OCI-LY1 (cell line): ENCODE data around the gene NCF4.

ENCODE experiments used
- H2AFZ ChIP-seq: fragments of 200-600 bp; sonication (generic), shearing (Covaris generic); 2 replicates; pipeline ENCODE4 v1.6.0; 2014; ENCODE audit warnings: antibody characterized with exemption, mild to moderate bottlenecking, low read length
- H3F3A ChIP-seq: fragments of 200-600 bp; sonication (generic), shearing (Covaris generic); 2 replicates; pipeline ENCODE4 v1.6.0; 2014; ENCODE audit warnings: mild to moderate bottlenecking, antibody characterized with exemption, low read length, moderate library complexity; ENCODE audit not compliant: insufficient read depth
- H3K27ac ChIP-seq: fragments of 200-600 bp; sonication (generic); 2 replicates; pipeline ENCODE4 v1.5.1; 2014; ENCODE audit warnings: low read length, mixed run types, mild to moderate bottlenecking, low read depth; ENCODE audit not compliant: poor library complexity, severe bottlenecking
- H3K27me3 ChIP-seq: fragments of 200-600 bp; sonication (generic); 2 replicates; pipeline ENCODE4 v1.6.0; 2014; ENCODE audit warnings: antibody characterized with exemption, mild to moderate bottlenecking, low read length, moderate library complexity; ENCODE audit not compliant: insufficient read depth
- H3K36me3 ChIP-seq: fragments of 200-600 bp; sonication (generic); 2 replicates; pipeline ENCODE4 v1.6.1; 2014; ENCODE audit warnings: mild to moderate bottlenecking, antibody characterized with exemption, low read length, moderate library complexity, mixed read lengths; ENCODE audit not compliant: insufficient read depth
- H3K4me1 ChIP-seq: fragments of 200-600 bp; sonication (generic); 2 replicates; pipeline ENCODE4 v1.5.1; 2014; ENCODE audit warnings: mild to moderate bottlenecking, low read length, moderate library complexity; ENCODE audit not compliant: insufficient read depth, severe bottlenecking
- H3K4me2 ChIP-seq: fragments of 200-600 bp; sonication (generic), shearing (Covaris generic); 2 replicates; pipeline ENCODE4 v1.6.1; 2014; ENCODE audit warnings: low read length
- H3K4me3 ChIP-seq: fragments of 200-600 bp; sonication (generic); 2 replicates; pipeline ENCODE4 v1.5.1; 2014; ENCODE audit warnings: low read length, low read depth, mild to moderate bottlenecking, mixed read lengths; ENCODE audit not compliant: poor library complexity, severe bottlenecking
- H3K79me2 ChIP-seq: fragments of 200-600 bp; shearing (Covaris generic); 2 replicates; pipeline ENCODE4 v1.6.1; 2016; ENCODE audit warnings: mixed run types, low read length, mixed read lengths; ENCODE audit not compliant: insufficient read depth
- H3K9ac ChIP-seq: fragments of 200-600 bp; sonication (generic), shearing (Covaris generic); 2 replicates; pipeline ENCODE4 v1.6.1; 2014; ENCODE audit warnings: mild to moderate bottlenecking, low read length, mixed read lengths
- H3K9me2 ChIP-seq: fragments of 200-600 bp; sonication (generic), shearing (Covaris generic); 2 replicates; pipeline ENCODE4 v1.6.1; 2014; ENCODE audit warnings: low read depth, mild to moderate bottlenecking, low read length, mixed read lengths
- H3K9me3 ChIP-seq: fragments of 200-600 bp; shearing (Covaris generic); 2 replicates; pipeline ENCODE4 v1.6.1; 2014; ENCODE audit warnings: low read length, mixed read lengths
- H4K20me1 ChIP-seq: fragments of 200-600 bp; sonication (generic), shearing (Covaris generic); 2 replicates; pipeline ENCODE4 v1.6.0; 2016; ENCODE audit warnings: mild to moderate bottlenecking, low read length; ENCODE audit not compliant: insufficient read depth
- CTCF ChIP-seq: fragments of 200-600 bp; sonication (generic), shearing (Covaris generic); IDR thresholded peaks from 2 replicates; pipeline ENCODE4 v1.5.1; 2017; ENCODE audit warnings: mild to moderate bottlenecking, antibody characterized with exemption, low read length, moderate library complexity, mixed read lengths
- EZH2 ChIP-seq: fragments of 200-600 bp; sonication (generic), shearing (Covaris generic); IDR thresholded peaks from 2 replicates; pipeline ENCODE4 v1.8.0; 2017; ENCODE audit warnings: borderline replicate concordance, mixed run types, mild to moderate bottlenecking, antibody characterized with exemption, low read length, moderate library complexity, mixed read lengths

Gene NCF4

GRCh38 chr22:36864454-36865215 is 3.8 kb downstream of the NCF4 start:
- Histone ChIP-seq H3K4me2 (no peak overlapping the region), H3K9me3 (no peaks in the 10 kb centered on the region), H3K27me3 (no peaks in the 10 kb centered on the region), H3K4me3 (no peak overlapping the region), H3K4me1 (peaks cover 37% of the 10 kb centered on the region), H3K9ac (no peak overlapping the region), H3K36me3 (no peaks in the 10 kb centered on the region), H3K9me2 (no peaks in the 10 kb centered on the region), H3F3A (peaks cover 7% of the 10 kb centered on the region; the same call in 1 of the 2 replicates), H2AFZ (no peak overlapping the region), H4K20me1 (no peaks in the 10 kb centered on the region), H3K27ac (no peak overlapping the region), H3K79me2 (no peaks in the 10 kb centered on the region)
- TF ChIP-seq EZH2 (no peak), CTCF (no peak)

DNA sequence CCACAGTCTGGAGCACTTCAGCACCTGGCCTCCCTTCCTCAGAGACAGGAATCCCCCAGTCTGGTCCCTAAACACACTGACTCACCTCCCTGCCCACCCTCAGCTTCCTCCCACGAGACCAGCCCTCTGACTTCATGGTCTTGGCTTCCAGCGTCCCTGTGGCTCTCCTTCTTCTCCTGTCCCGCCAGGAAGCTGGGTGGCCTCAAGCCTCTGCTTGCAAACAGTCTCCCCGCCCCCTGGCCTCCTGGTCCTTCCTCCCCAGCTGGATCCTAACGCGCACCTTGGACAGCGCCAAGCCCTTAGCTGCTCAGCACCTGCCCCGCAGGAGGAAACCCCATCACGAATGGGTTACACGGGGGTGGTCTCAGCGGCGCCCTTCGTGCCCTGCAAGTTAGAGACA is 4.5 kb downstream of the NCF4 start:
- H3K9me2 ChIP-seq = no peaks in the 10 kb centered on the region
- H3K4me2 ChIP-seq = no peak overlapping the region
- H3K27ac ChIP-seq = no peak overlapping the region
- no peaks in the 10 kb centered on the region for H3K27me3 ChIP-seq
- no peak overlapping the region for H3K4me3 ChIP-seq
- H3K36me3 ChIP-seq = no peaks in the 10 kb centered on the region
- no peaks in the 10 kb centered on the region for H4K20me1 ChIP-seq
- peaks cover 2% of the 10 kb centered on the region; the same call in 1 of the 2 replicates for H3F3A ChIP-seq
- H3K9ac ChIP-seq = no peak overlapping the region
- no peaks in the 10 kb centered on the region for H3K79me2 ChIP-seq
- no peaks in the 10 kb centered on the region for H3K9me3 ChIP-seq
- no peak for TF ChIP-seq CTCF
- no peak for TF ChIP-seq EZH2
- peaks cover 31% of the 10 kb centered on the region for H3K4me1 ChIP-seq
- no peak overlapping the region for H2AFZ ChIP-seq

DNA sequence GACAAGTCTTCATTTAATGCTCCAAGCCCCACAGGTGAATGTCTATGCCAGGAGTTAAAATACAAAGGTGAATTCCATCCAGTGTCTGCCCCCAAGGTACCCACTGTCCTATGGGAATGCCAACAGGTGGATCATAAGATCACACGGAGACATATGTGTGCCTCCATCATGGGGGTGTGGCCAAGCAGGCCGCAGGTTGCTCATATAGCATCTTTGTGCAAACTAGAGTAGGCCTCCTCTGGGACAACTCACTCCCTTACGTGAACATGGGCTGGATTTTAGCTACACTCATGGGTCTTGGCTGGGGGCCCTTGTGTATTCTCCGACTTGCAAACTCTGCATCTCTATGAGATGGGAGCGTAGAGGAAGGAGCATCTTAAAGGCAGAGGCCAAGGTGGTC is 6.9 kb downstream of the NCF4 start:
- H3K4me1 ChIP-seq = peaks cover 8% of the 10 kb centered on the region

More for the DNA sequence above, 6.9 kb downstream of the NCF4 start:
- no peaks in the 10 kb centered on the region for H3K79me2 ChIP-seq
- H3K27ac ChIP-seq = no peak overlapping the region
- no peak overlapping the region for H3K9ac ChIP-seq
- H2AFZ ChIP-seq = no peak overlapping the region
- H3F3A ChIP-seq = no peaks in the 10 kb centered on the region
- TF ChIP-seq EZH2 = no peak
- TF ChIP-seq CTCF = no peak
- no peaks in the 10 kb centered on the region for H3K36me3 ChIP-seq
- no peaks in the 10 kb centered on the region for H3K9me3 ChIP-seq
- no peak overlapping the region for H3K4me2 ChIP-seq
- H3K27me3 ChIP-seq = no peaks in the 10 kb centered on the region
- no peak overlapping the region for H3K4me3 ChIP-seq
- H3K9me2 ChIP-seq = no peaks in the 10 kb centered on the region
- H4K20me1 ChIP-seq = no peaks in the 10 kb centered on the region
